ENCODE data around the gene CRTC1. TPM values are rescaled to one million over a fixed set of nuclear protein-coding genes. Genes with fewer than 3 reads are reported as not detected.

Gene CRTC1
- total RNA-seq, 1 donor from 2014 or later: 7.2 TPM

- no peaks in the 10 kb centered on the region for H3K36me3 Mint-ChIP-seq (ENCODE audit: low read depth)
- intact Hi-C loops (cut with micrococcal nuclease): no loop called here
- no peaks in the 10 kb centered on the region for H3K4me1 Mint-ChIP-seq
- peaks cover under 1% of the 10 kb centered on the region for H3K27me3 Mint-ChIP-seq
- no peak for DNase-seq
- H3K9me3 Mint-ChIP-seq: no peaks in the 10 kb centered on the region
- H3K27ac Mint-ChIP-seq: no peak overlapping the region
- H3K4me3 Mint-ChIP-seq: no peak overlapping the region
Measured at GRCh38 chr19:18778826-18779495, 95.5 kb downstream of the CRTC1 start.

GRCh38 chr19:18780081-18780480 is 96.6 kb downstream of the CRTC1 start:
- Mint-ChIP-seq H3K9me3 (no peaks in the 10 kb centered on the region), H3K4me1 (no peaks in the 10 kb centered on the region), H3K4me3 (no peak overlapping the region), H3K27ac (no peak overlapping the region), H3K27me3 (peaks cover 6% of the 10 kb centered on the region), H3K36me3 (ENCODE audit: low read depth) (no peaks in the 10 kb centered on the region)
- no peak for DNase-seq
- intact Hi-C loops (cut with micrococcal nuclease): loop anchor here (10.0 kb wide), 1 partner anchor 85 kb away; no protein-coding TSS in a partner anchor

- peaks cover 4% of the 10 kb centered on the region for H3K4me1 Mint-ChIP-seq
- no peaks in the 10 kb centered on the region for H3K36me3 Mint-ChIP-seq (ENCODE audit: low read depth)
- H3K27ac Mint-ChIP-seq: no peak overlapping the region
- no peak for DNase-seq
- H3K4me3 Mint-ChIP-seq: no peak overlapping the region
- H3K9me3 Mint-ChIP-seq: no peaks in the 10 kb centered on the region
- peaks cover 9% of the 10 kb centered on the region for H3K27me3 Mint-ChIP-seq
- intact Hi-C loops (cut with micrococcal nuclease): loop anchor here (10.0 kb wide), 1 partner anchor 84 kb away; no protein-coding TSS in a partner anchor
Measured at GRCh38 chr19:18780631-18781030, 97.2 kb downstream of the CRTC1 start.

GRCh38 chr19:18781047-18781600 is 97.6 kb downstream of the CRTC1 start:
- Mint-ChIP-seq H3K27ac (no peak overlapping the region), H3K36me3 (ENCODE audit: low read depth) (no peaks in the 10 kb centered on the region), H3K4me3 (no peak overlapping the region), H3K27me3 (peaks cover 13% of the 10 kb centered on the region), H3K4me1 (peaks cover 4% of the 10 kb centered on the region), H3K9me3 (no peaks in the 10 kb centered on the region)
- intact Hi-C loops (cut with micrococcal nuclease): loop anchor here (10.0 kb wide), 1 partner anchor 84 kb away; no protein-coding TSS in a partner anchor
- DNase-seq: no peak

GRCh38 chr19:18781885-18782527 is 98.5 kb downstream of the CRTC1 start:
- Mint-ChIP-seq H3K4me3 (no peak overlapping the region), H3K27ac (no peak overlapping the region), H3K4me1 (peaks cover 4% of the 10 kb centered on the region), H3K27me3 (peaks cover 21% of the 10 kb centered on the region), H3K9me3 (no peaks in the 10 kb centered on the region), H3K36me3 (ENCODE audit: low read depth) (no peaks in the 10 kb centered on the region)
- DNase-seq: no peak
- intact Hi-C loops (cut with micrococcal nuclease): loop anchor here (10.0 kb wide), 1 partner anchor 83 kb away; no protein-coding TSS in a partner anchor

- H3K27ac Mint-ChIP-seq: peak overlapping the region; percentile 72
- H3K9me3 Mint-ChIP-seq: no peaks in the 10 kb centered on the region
- H3K27me3 Mint-ChIP-seq: peaks cover 28% of the 10 kb centered on the region
- intact Hi-C loops (cut with micrococcal nuclease): loop anchor here (10.0 kb wide), 1 partner anchor 82 kb away; no protein-coding TSS in a partner anchor
- DNase-seq: no peak
- H3K4me3 Mint-ChIP-seq: no peak overlapping the region
- peaks cover 7% of the 10 kb centered on the region for H3K4me1 Mint-ChIP-seq
- H3K36me3 Mint-ChIP-seq (ENCODE audit: low read depth): peaks cover 2% of the 10 kb centered on the region
Measured at GRCh38 chr19:18782559-18783225, 99.2 kb downstream of the CRTC1 start.

GRCh38 chr19:18783958-18784785 is 100.7 kb downstream of the CRTC1 start:
- intact Hi-C loops (cut with micrococcal nuclease): loop anchor here (10.0 kb wide), 1 partner anchor 81 kb away; no protein-coding TSS in a partner anchor
- DNase-seq: no peak
- H3K4me3 Mint-ChIP-seq: peak overlapping the region; percentile 8
- no peak overlapping the region for H3K27ac Mint-ChIP-seq
- H3K9me3 Mint-ChIP-seq: no peaks in the 10 kb centered on the region
- H3K36me3 Mint-ChIP-seq (ENCODE audit: low read depth): peaks cover 2% of the 10 kb centered on the region
- peaks cover 38% of the 10 kb centered on the region for H3K27me3 Mint-ChIP-seq
- peaks cover 7% of the 10 kb centered on the region for H3K4me1 Mint-ChIP-seq

GRCh38 chr19:18784786-18785120 is 101.3 kb downstream of the CRTC1 start:
- intact Hi-C loops (cut with micrococcal nuclease): loop anchor here (10.0 kb wide), 1 partner anchor 80 kb away; no protein-coding TSS in a partner anchor
- peaks cover 9% of the 10 kb centered on the region for H3K4me1 Mint-ChIP-seq
- no peak overlapping the region for H3K4me3 Mint-ChIP-seq
- no peak for DNase-seq
- H3K36me3 Mint-ChIP-seq (ENCODE audit: low read depth): peaks cover 4% of the 10 kb centered on the region
- H3K27me3 Mint-ChIP-seq: peaks cover 42% of the 10 kb centered on the region
- H3K9me3 Mint-ChIP-seq: no peaks in the 10 kb centered on the region
- H3K27ac Mint-ChIP-seq: no peak overlapping the region

GRCh38 chr19:18785179-18786124 is 102.0 kb downstream of the CRTC1 start:
- no peak overlapping the region for H3K27ac Mint-ChIP-seq
- DNase-seq: peak; percentile 86
- H3K36me3 Mint-ChIP-seq (ENCODE audit: low read depth): peaks cover 4% of the 10 kb centered on the region
- H3K4me1 Mint-ChIP-seq: peaks cover 12% of the 10 kb centered on the region
- intact Hi-C loops (cut with micrococcal nuclease): loop anchor here (10.0 kb wide), 1 partner anchor 79 kb away; no protein-coding TSS in a partner anchor
- H3K4me3 Mint-ChIP-seq: peak overlapping the region; percentile 39
- no peaks in the 10 kb centered on the region for H3K9me3 Mint-ChIP-seq
- peaks cover 48% of the 10 kb centered on the region for H3K27me3 Mint-ChIP-seq

GRCh38 chr19:18788529-18789421 is 105.3 kb downstream of the CRTC1 start:
- peaks cover 12% of the 10 kb centered on the region for H3K4me1 Mint-ChIP-seq
- H3K27ac Mint-ChIP-seq: peak overlapping the region; percentile 55
- H3K9me3 Mint-ChIP-seq: no peaks in the 10 kb centered on the region
- intact Hi-C loops (cut with micrococcal nuclease): loop anchor here (10.0 kb wide), 1 partner anchor 76 kb away; no protein-coding TSS in a partner anchor
- peak overlapping the region; percentile 61 for H3K4me3 Mint-ChIP-seq
- DNase-seq: no peak
- H3K36me3 Mint-ChIP-seq (ENCODE audit: low read depth): peaks cover 4% of the 10 kb centered on the region
- peaks cover 74% of the 10 kb centered on the region for H3K27me3 Mint-ChIP-seq

GRCh38 chr19:18789422-18789869 is 106.0 kb downstream of the CRTC1 start:
- Mint-ChIP-seq H3K9me3 (no peaks in the 10 kb centered on the region), H3K27ac (peak overlapping the region; percentile 55), H3K27me3 (peaks cover 72% of the 10 kb centered on the region), H3K4me1 (peaks cover 12% of the 10 kb centered on the region), H3K4me3 (peak overlapping the region; percentile 61), H3K36me3 (ENCODE audit: low read depth) (peaks cover 4% of the 10 kb centered on the region)
- no peak for DNase-seq
- intact Hi-C loops (cut with micrococcal nuclease): loop anchor here (10.0 kb wide), 1 partner anchor 75 kb away; no protein-coding TSS in a partner anchor
